A673 (cell line): Measurements from ENCODE around the gene SCAMP5. TPM values are rescaled to one million over a fixed set of nuclear protein-coding genes. Genes with fewer than 3 reads are reported as not detected.

Source experiments
- BruUV-seq: library from RNA; stranded (reverse); fragments of 400-500 nt; replicated peaks from 2 replicates; lab custom pipeline; 2021; lab: Mats Ljungman, UMichigan
- CTCF ChIA-PET: fragments of 300-600 bp; sonication (Branson Sonifier 250); formaldehyde crosslinking; loops from one replicate; lab custom pipeline; 2022; ENCODE audit warnings: antibody characterized with exemption; lab: Charles Lee
- POLR2A ChIA-PET: fragments of 300-600 bp; sonication (Branson Sonifier 250); formaldehyde crosslinking; loops from one replicate; lab custom pipeline; 2022; ENCODE audit warnings: antibody characterized with exemption; ENCODE audit not compliant: low non-redundant PET; lab: Charles Lee
- DNase-seq: peaks from one replicate; pipeline ENCODE4 v3.0.0-alpha.2; 2015; ENCODE audit warnings: low spot score
- H3K27ac ChIP-seq: fragments of 200-600 bp; sonication (generic); 2 replicates; pipeline ENCODE4 v1.5.1; 2016; ENCODE audit warnings: mixed run types, low read depth, mild to moderate bottlenecking, mixed read lengths, antibody characterized with exemption, low read length; ENCODE audit not compliant: poor library complexity, severe bottlenecking
- H3K27me3 ChIP-seq: fragments of 200-600 bp; sonication (generic); replicated peaks from 2 replicates; pipeline ENCODE4 v1.6.1; 2017; ENCODE audit warnings: mixed run types, low read depth, mild to moderate bottlenecking, mixed read lengths, antibody characterized with exemption, low read length; ENCODE audit not compliant: insufficient read depth, poor library complexity
- H3K36me3 ChIP-seq: fragments of 200-600 bp; sonication (generic); 2 replicates; pipeline ENCODE4 v1.6.1; 2016; ENCODE audit warnings: mixed run types, mild to moderate bottlenecking, mixed read lengths, antibody characterized with exemption, low read length; ENCODE audit not compliant: insufficient read depth, poor library complexity, severe bottlenecking
- H3K4me1 ChIP-seq: fragments of 200-600 bp; sonication (generic); 2 replicates; pipeline ENCODE4 v1.6.1; 2017; ENCODE audit warnings: mixed run types, mild to moderate bottlenecking, mixed read lengths, antibody characterized with exemption, low read length; ENCODE audit not compliant: insufficient read depth, poor library complexity, severe bottlenecking
- H3K4me3 ChIP-seq: fragments of 200-600 bp; sonication (generic); 2 replicates; pipeline ENCODE4 v1.5.1; 2016; ENCODE audit warnings: low read depth, mixed run types, mild to moderate bottlenecking, mixed read lengths, low read length; ENCODE audit not compliant: poor library complexity, severe bottlenecking
- H3K9me3 ChIP-seq: fragments of 200-600 bp; sonication (generic); 2 replicates; pipeline ENCODE4 v1.6.1; 2016; ENCODE audit warnings: mixed run types, low read depth, mild to moderate bottlenecking, mixed read lengths, antibody characterized with exemption, low read length; ENCODE audit not compliant: poor library complexity, severe bottlenecking
- EZH2 ChIP-seq: fragments of 200-600 bp; sonication (generic); IDR thresholded peaks from 2 replicates; pipeline ENCODE4 v1.6.1; 2017; ENCODE audit warnings: borderline replicate concordance, low read depth, mild to moderate bottlenecking, mixed read lengths, antibody characterized with exemption, low read length; ENCODE audit not compliant: poor library complexity, severe bottlenecking
- intact Hi-C: fragments of 100-400 bp; cut with micrococcal nuclease; formaldehyde crosslinking; loops from one replicate; pipeline ENCODE4 v1.10.0; 2022; ENCODE audit not compliant: unreplicated experiment
- total RNA-seq: library from RNA; stranded (reverse); gene quantifications from 2 replicates; pipeline ENCODE4 v1.2.3, GENCODE V29; 2021
- TF ChIP-seq, protein P1 (sequence below): fragments of 300-800, 200-600 bp; sonication (generic); conservative IDR thresholded peaks from 2 replicates; pipeline ENCODE4 v1.5.1; 2017; ENCODE audit warnings: low read depth, mild to moderate bottlenecking, antibody characterized with exemption, low read length, moderate library complexity, mixed read lengths

The SCAMP5 gene
- total RNA-seq, 1 experiment from 2014 or later: 3.8 TPM

GRCh38 chr15:75044258-75044878 is 49.0 kb downstream of the SCAMP5 start:
- H3K4me1 ChIP-seq: peaks cover 20% of the 10 kb centered on the region
- TF ChIP-seq, protein P1, sequence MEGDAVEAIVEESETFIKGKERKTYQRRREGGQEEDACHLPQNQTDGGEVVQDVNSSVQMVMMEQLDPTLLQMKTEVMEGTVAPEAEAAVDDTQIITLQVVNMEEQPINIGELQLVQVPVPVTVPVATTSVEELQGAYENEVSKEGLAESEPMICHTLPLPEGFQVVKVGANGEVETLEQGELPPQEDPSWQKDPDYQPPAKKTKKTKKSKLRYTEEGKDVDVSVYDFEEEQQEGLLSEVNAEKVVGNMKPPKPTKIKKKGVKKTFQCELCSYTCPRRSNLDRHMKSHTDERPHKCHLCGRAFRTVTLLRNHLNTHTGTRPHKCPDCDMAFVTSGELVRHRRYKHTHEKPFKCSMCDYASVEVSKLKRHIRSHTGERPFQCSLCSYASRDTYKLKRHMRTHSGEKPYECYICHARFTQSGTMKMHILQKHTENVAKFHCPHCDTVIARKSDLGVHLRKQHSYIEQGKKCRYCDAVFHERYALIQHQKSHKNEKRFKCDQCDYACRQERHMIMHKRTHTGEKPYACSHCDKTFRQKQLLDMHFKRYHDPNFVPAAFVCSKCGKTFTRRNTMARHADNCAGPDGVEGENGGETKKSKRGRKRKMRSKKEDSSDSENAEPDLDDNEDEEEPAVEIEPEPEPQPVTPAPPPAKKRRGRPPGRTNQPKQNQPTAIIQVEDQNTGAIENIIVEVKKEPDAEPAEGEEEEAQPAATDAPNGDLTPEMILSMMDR: no peak
- TF ChIP-seq EZH2: no peak
- POLR2A ChIA-PET: no interaction called here
- no peaks in the 10 kb centered on the region for H3K9me3 ChIP-seq
- no peak overlapping the region for H3K4me3 ChIP-seq
- BruUV-seq: no TSS peak
- H3K27ac ChIP-seq: no peak overlapping the region
- DNase-seq: no peak
- CTCF ChIA-PET: no interaction called here
- intact Hi-C loops: no loop called here
- H3K27me3 ChIP-seq: no peaks in the 10 kb centered on the region
- H3K36me3 ChIP-seq: no peaks in the 10 kb centered on the region

GRCh38 chr15:75045332-75046015 is 50.1 kb downstream of the SCAMP5 start:
- no peak for DNase-seq
- ChIA-PET CTCF (no interaction called here), POLR2A (no interaction called here)
- H3K4me1 ChIP-seq: peaks cover 20% of the 10 kb centered on the region
- no peaks in the 10 kb centered on the region for H3K9me3 ChIP-seq
- no peaks in the 10 kb centered on the region for H3K27me3 ChIP-seq
- no peak overlapping the region for H3K27ac ChIP-seq
- BruUV-seq: no TSS peak
- intact Hi-C loops: no loop called here
- no peaks in the 10 kb centered on the region for H3K36me3 ChIP-seq
- no peak overlapping the region for H3K4me3 ChIP-seq
- no peak for TF ChIP-seq EZH2
- TF ChIP-seq, protein P1: no peak

DNA sequence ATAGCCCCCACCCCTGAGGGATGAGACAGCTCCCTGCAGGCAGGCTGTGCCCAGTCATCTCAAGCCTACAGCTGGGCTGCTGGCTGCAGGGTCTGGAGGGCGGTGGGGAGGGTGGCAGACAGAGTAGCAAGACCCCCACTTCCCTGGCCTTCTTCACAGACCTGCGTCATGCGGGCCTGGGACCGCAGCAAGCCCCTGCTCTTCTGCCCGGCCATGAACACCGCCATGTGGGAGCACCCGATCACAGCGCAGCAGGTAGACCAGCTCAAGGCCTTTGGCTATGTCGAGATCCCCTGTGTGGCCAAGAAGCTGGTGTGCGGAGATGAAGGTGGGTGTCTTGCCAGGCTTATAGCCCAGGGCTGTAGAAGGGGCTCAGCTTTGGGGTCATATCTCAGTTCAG is 53.0 kb downstream of the SCAMP5 start:
- Histone ChIP-seq H3K4me3 (no peak overlapping the region), H3K27ac (no peak overlapping the region), H3K27me3 (no peaks in the 10 kb centered on the region), H3K4me1 (peaks cover 20% of the 10 kb centered on the region), H3K36me3 (no peaks in the 10 kb centered on the region), H3K9me3 (no peaks in the 10 kb centered on the region)
- no TSS peak for BruUV-seq
- TF ChIP-seq EZH2: no peak
- POLR2A ChIA-PET: no interaction called here
- CTCF ChIA-PET: no interaction called here
- intact Hi-C loops: no loop called here
- DNase-seq: no peak

GRCh38 chr15:75049392-75049791 is 54.0 kb downstream of the SCAMP5 start:
- ChIA-PET POLR2A (no interaction called here), CTCF (no interaction called here)
- peaks cover 20% of the 10 kb centered on the region for H3K4me1 ChIP-seq
- BruUV-seq: no TSS peak
- intact Hi-C loops: no loop called here
- no peak for TF ChIP-seq EZH2
- TF ChIP-seq, protein P1: no peak
- no peak overlapping the region for H3K4me3 ChIP-seq
- no peak overlapping the region for H3K27ac ChIP-seq
- no peaks in the 10 kb centered on the region for H3K9me3 ChIP-seq
- H3K36me3 ChIP-seq: no peaks in the 10 kb centered on the region
- DNase-seq: peak; percentile 70
- H3K27me3 ChIP-seq: no peaks in the 10 kb centered on the region
